ENCODE results near the gene POU2F3. TPM values are rescaled to one million over a fixed set of nuclear protein-coding genes. Genes with fewer than 3 reads are reported as not detected.
A peak's percentile ranks its signal among the peaks of the same experiment; 100 is the strongest.

POU2F3 gene
- total RNA-seq, 1 donor from 2014 or later, result not detected

- no peak for DNase-seq (ENCODE audit: low spot score)
- H3K4me3 Mint-ChIP-seq, result no peak overlapping the region
- no peak overlapping the region for H2AFZ ChIP-seq (replicated peaks)
- peak overlapping the region; percentile 37 for H3K27ac Mint-ChIP-seq
- H3K9me3 Mint-ChIP-seq, result no peaks in the 10 kb centered on the region
- no peak overlapping the region for H3K27ac ChIP-seq
- H3K4me3 ChIP-seq, result no peak overlapping the region
- H3K4me2 ChIP-seq, result no peak overlapping the region
- H3K79me2 ChIP-seq (ENCODE audit: low read depth), result no peaks in the 10 kb centered on the region
- H3K9ac ChIP-seq, result no peak overlapping the region
- TF ChIP-seq EZH2 (IDR thresholded peaks at IDR 0.05) (no peak), CTCF (IDR thresholded peaks at IDR 0.05) (no peak), EZH2phosphoT487 (IDR thresholded peaks at IDR 0.05) (no peak)
- no peaks in the 10 kb centered on the region for H4K20me1 ChIP-seq (ENCODE audit: low read depth)
- H3K36me3 ChIP-seq, result no peaks in the 10 kb centered on the region
- peaks cover 5% of the 10 kb centered on the region for H3K4me1 ChIP-seq
- H3K27me3 Mint-ChIP-seq (ENCODE audit: insufficient read depth, low read depth), result peaks cover 5% of the 10 kb centered on the region
- H3K36me3 Mint-ChIP-seq, result peaks cover 5% of the 10 kb centered on the region
- no peaks in the 10 kb centered on the region for H3F3A ChIP-seq (ENCODE audit: low read depth)
- peaks cover 31% of the 10 kb centered on the region for H3K27me3 ChIP-seq
- H3K4me1 Mint-ChIP-seq, result peaks cover 41% of the 10 kb centered on the region
- no peaks in the 10 kb centered on the region for H3K9me3 ChIP-seq (ENCODE audit: low read depth)
Observed at GRCh38 chr11:120226714-120227113, 13.2 kb upstream of the POU2F3 start.

- H3K27me3 ChIP-seq, result peaks cover 28% of the 10 kb centered on the region
- DNase-seq (ENCODE audit: low spot score), result no peak
- no peak overlapping the region for H3K9ac ChIP-seq
- H3K27ac Mint-ChIP-seq, result peak overlapping the region; percentile 66
- H3K36me3 Mint-ChIP-seq, result peaks cover 5% of the 10 kb centered on the region
- H4K20me1 ChIP-seq (ENCODE audit: low read depth), result no peaks in the 10 kb centered on the region
- no peak overlapping the region for H2AFZ ChIP-seq (replicated peaks)
- H3F3A ChIP-seq (ENCODE audit: low read depth), result no peaks in the 10 kb centered on the region
- no peak for TF ChIP-seq EZH2phosphoT487 (IDR thresholded peaks at IDR 0.05)
- no peak for TF ChIP-seq EZH2 (IDR thresholded peaks at IDR 0.05)
- no peak for TF ChIP-seq CTCF (IDR thresholded peaks at IDR 0.05)
- peaks cover 5% of the 10 kb centered on the region for H3K27me3 Mint-ChIP-seq (ENCODE audit: insufficient read depth, low read depth)
- peaks cover 41% of the 10 kb centered on the region for H3K4me1 Mint-ChIP-seq
- no peak overlapping the region for H3K4me3 ChIP-seq
- H3K79me2 ChIP-seq (ENCODE audit: low read depth), result no peaks in the 10 kb centered on the region
- H3K4me2 ChIP-seq, result no peak overlapping the region
- no peaks in the 10 kb centered on the region for H3K36me3 ChIP-seq
- H3K9me3 Mint-ChIP-seq, result no peaks in the 10 kb centered on the region
- peaks cover 5% of the 10 kb centered on the region for H3K4me1 ChIP-seq
- H3K27ac ChIP-seq, result no peak overlapping the region
- no peaks in the 10 kb centered on the region for H3K9me3 ChIP-seq (ENCODE audit: low read depth)
- no peak overlapping the region for H3K4me3 Mint-ChIP-seq
Observed at GRCh38 chr11:120227228-120227852, 12.6 kb upstream of the POU2F3 start.

GRCh38 chr11:120228794-120229384, 11.1 kb upstream of the POU2F3 start:
- no peak overlapping the region for H3K27ac ChIP-seq
- H3K9ac ChIP-seq, result no peak overlapping the region
- Mint-ChIP-seq H3K9me3 (no peaks in the 10 kb centered on the region), H3K4me3 (no peak overlapping the region), H3K27ac (no peak overlapping the region), H3K27me3 (ENCODE audit: insufficient read depth, low read depth) (peaks cover 5% of the 10 kb centered on the region), H3K36me3 (peaks cover 5% of the 10 kb centered on the region), H3K4me1 (peaks cover 34% of the 10 kb centered on the region)
- TF ChIP-seq CTCF (IDR thresholded peaks at IDR 0.05), result peak; percentile 46
- TF ChIP-seq EZH2phosphoT487 (IDR thresholded peaks at IDR 0.05), result no peak
- no peaks in the 10 kb centered on the region for H3K9me3 ChIP-seq (ENCODE audit: low read depth)
- no peaks in the 10 kb centered on the region for H3K36me3 ChIP-seq
- no peaks in the 10 kb centered on the region for H3K79me2 ChIP-seq (ENCODE audit: low read depth)
- no peaks in the 10 kb centered on the region for H4K20me1 ChIP-seq (ENCODE audit: low read depth)
- DNase-seq (ENCODE audit: low spot score), result peak; percentile 40
- H3F3A ChIP-seq (ENCODE audit: low read depth), result no peaks in the 10 kb centered on the region
- no peak overlapping the region for H3K4me2 ChIP-seq
- peaks cover 22% of the 10 kb centered on the region for H3K27me3 ChIP-seq
- H2AFZ ChIP-seq (replicated peaks), result no peak overlapping the region
- H3K4me3 ChIP-seq, result no peak overlapping the region
- H3K4me1 ChIP-seq, result peaks cover 5% of the 10 kb centered on the region
